HEK293T (cell line): Measurements from ENCODE around the gene KLHL9.

Experiments used
- BHLHE40 ChIP-seq: fragments of 450-650 bp; IDR thresholded peaks from 2 replicates; pipeline ENCODE4 v1.6.1; 2016; ENCODE audit warnings: mild to moderate bottlenecking, moderate library complexity, borderline replicate concordance
- ELF4 ChIP-seq: fragments of 450-650 bp; IDR thresholded peaks from 2 replicates; pipeline ENCODE4 v1.6.1; 2017; ENCODE audit warnings: antibody characterized with exemption
- FOXA1 ChIP-seq: fragments of 450-650 bp; IDR thresholded peaks from 2 replicates; pipeline ENCODE4 v1.6.1; 2016; ENCODE audit warnings: mild to moderate bottlenecking
- FOXK2 ChIP-seq: fragments of 450-650 bp; IDR thresholded peaks from 2 replicates; pipeline ENCODE4 v1.6.1; 2016; ENCODE audit warnings: mild to moderate bottlenecking
- FOXM1 ChIP-seq: fragments of 450-650 bp; IDR thresholded peaks from 2 replicates; pipeline ENCODE4 v1.6.1; 2017; ENCODE audit warnings: mild to moderate bottlenecking, borderline replicate concordance
- HDGF ChIP-seq: fragments of 450-650 bp; IDR thresholded peaks from 2 replicates; pipeline ENCODE4 v1.6.1; 2017; ENCODE audit warnings: antibody characterized with exemption, borderline replicate concordance
- L3MBTL2 ChIP-seq: fragments of 450-650 bp; conservative IDR thresholded peaks from 2 replicates; pipeline ENCODE4 v1.6.1; 2016; ENCODE audit warnings: mild to moderate bottlenecking
- LEF1 ChIP-seq: fragments of 450-650 bp; IDR thresholded peaks from 2 replicates; pipeline ENCODE4 v1.6.1; 2017; ENCODE audit warnings: mild to moderate bottlenecking, borderline replicate concordance
- NFRKB ChIP-seq: fragments of 450-650 bp; IDR thresholded peaks from 2 replicates; pipeline ENCODE4 v1.6.1; 2016; ENCODE audit warnings: mild to moderate bottlenecking, moderate library complexity
- PKNOX1 ChIP-seq: fragments of 450-650 bp; IDR thresholded peaks from 2 replicates; pipeline ENCODE4 v1.6.1; 2016
- SP1 ChIP-seq: fragments of 450-650 bp; IDR thresholded peaks from 2 replicates; pipeline ENCODE4 v1.6.1; 2017
- SUZ12 ChIP-seq: fragments of 450-650 bp; IDR thresholded peaks from 2 replicates; pipeline ENCODE4 v1.6.1; 2016; ENCODE audit warnings: mild to moderate bottlenecking
- TARDBP ChIP-seq: fragments of 450-650 bp; IDR thresholded peaks from 2 replicates; pipeline ENCODE4 v1.6.1; 2016
- ZNF384 ChIP-seq: fragments of 450-650 bp; IDR thresholded peaks from 2 replicates; pipeline ENCODE4 v1.6.1; 2016

DNA sequence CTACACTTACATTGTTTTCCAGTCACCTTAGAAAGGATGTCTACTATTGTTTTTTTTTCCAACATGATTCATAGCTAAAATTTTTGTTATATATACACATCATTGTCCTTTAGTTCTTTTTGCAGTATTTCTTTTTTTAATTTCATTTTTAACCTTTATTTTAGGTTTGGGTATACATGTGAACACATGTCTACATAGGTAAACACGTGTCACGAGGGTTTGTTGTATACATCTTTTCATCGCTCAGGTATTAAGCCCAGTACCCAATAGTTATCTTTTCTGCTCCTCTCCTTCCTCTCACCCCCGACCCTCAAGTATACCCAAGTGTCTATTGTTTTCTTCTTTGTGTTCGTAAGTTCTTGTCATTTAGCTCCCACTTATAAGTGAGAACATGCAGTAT lies 49.1 kb downstream of the KLHL9 start:
- TF ChIP-seq BHLHE40 (no peak), LEF1 (no peak), ZNF384 (no peak), FOXM1 (no peak), SUZ12 (no peak), ELF4 (no peak), SP1 (no peak), FOXK2 (no peak), NFRKB (no peak), FOXA1 (no peak), HDGF (no peak), TARDBP (no peak), L3MBTL2 (no peak), PKNOX1 (no peak)
